Transverse colon (tissue), 4 donors: ENCODE data around the gene ZNF768. TPM values are rescaled to one million over a fixed set of nuclear protein-coding genes. Genes with fewer than 3 reads are reported as not detected.

ENCODE experiments used
- DNase-seq: peaks from one replicate; pipeline ENCODE4 v3.0.0-alpha.2; 2019
- H3K27ac ChIP-seq, 4 donors: fragments of 200-600 bp; sonication (generic); 2 replicates each; pipeline ENCODE4 v1.5.1; 2016 to 2018; ENCODE audit warnings: inconsistent platforms in 4 of 4
- H3K27me3 ChIP-seq: fragments of 200-600 bp; sonication (generic); 2 replicates; pipeline ENCODE4 v1.5.1; 2017; ENCODE audit warnings: inconsistent platforms
- H3K36me3 ChIP-seq, 4 donors: fragments of 200-600 bp; sonication (generic); 2 replicates each; pipeline ENCODE4 v1.5.1; 2017 to 2019; ENCODE audit warnings: inconsistent platforms in 4 of 4
- H3K4me1 ChIP-seq, 4 donors: fragments of 200-600 bp; sonication (generic); 2 replicates each; pipeline ENCODE4 v1.5.1; 2017 to 2020; ENCODE audit warnings: inconsistent platforms in 4 of 4
- H3K4me3 ChIP-seq, 4 donors: fragments of 200-600 bp; sonication (generic); 1 replicate in 1 of 4; 2 replicates in 3 of 4; pipeline versions ENCODE4 v1.5.1 to v1.6.1; 2017 to 2019; ENCODE audit warnings: inconsistent platforms in 4 of 4
- H3K9me3 ChIP-seq, 2 donors: fragments of 200-600 bp; sonication (generic); 2 replicates each; pipeline ENCODE4 v1.5.1; 2017 to 2019; ENCODE audit warnings: inconsistent platforms in 2 of 2
- EP300 ChIP-seq: sonication (generic); formaldehyde crosslinking; IDR thresholded peaks from one replicate; pipeline ENCODE4 v1.6.1; 2017; ENCODE audit warnings: antibody characterized with exemption, low read depth
- POLR2A ChIP-seq: fragments of 450-650 bp; IDR thresholded peaks from one replicate; pipeline ENCODE4 v1.6.1; 2016; ENCODE audit warnings: antibody characterized with exemption, mild to moderate bottlenecking, moderate library complexity
- POLR2AphosphoS5 ChIP-seq, 3 donors: sonication (generic); formaldehyde crosslinking; IDR thresholded peaks; one replicate each; pipeline ENCODE4 v1.6.1; 2016; ENCODE audit warnings: antibody characterized with exemption in 3 of 3
- WGBS, 2 donors: methylation state at CpG; one replicate each; pipeline ENCODE4 v1.1.5; 2018; ENCODE audit warnings: low coverage in 1 of 2; 5-methylcytosine and 5-hydroxymethylcytosine counted together
- in situ Hi-C, 4 donors: fragments of 200-750 bp; cut with MboI; loops; one replicate each; pipeline versions ENCODE4 v1.15.0 to v1.15.1; 2017; ENCODE audit warnings: low sequenced_read_pairs in 3 of 4, low pct_ligation_motif_present in 1 of 4, low pct_unique_long_range_greater_than_20kb in 1 of 4
- intact Hi-C: fragments of 100-400 bp; cut with DNase I; formaldehyde crosslinking; loops from one replicate; pipeline ENCODE4 v1.15.1; 2023; ENCODE audit warnings: low total_unique reads
- total RNA-seq, 4 donors: library from RNA; depleted of rRNA; stranded (reverse); fragments of >200 nt; gene quantifications; one replicate each; pipeline ENCODE4 v1.1.0, GENCODE V29; 2016
- TF ChIP-seq, protein P1 (sequence below), 5 experiments: fragments of 200-600 bp in 3 of 5; fragments of 450-650 bp in 2 of 5; sonication (generic) in 3 of 5; IDR thresholded peaks; 1 replicate in 2 of 5; 2 replicates in 3 of 5; pipeline ENCODE4 v1.5.1; 2016 to 2017; ENCODE audit warnings: antibody characterized with exemption in 5 of 5, inconsistent platforms in 3 of 5, mild to moderate bottlenecking in 2 of 5, moderate library complexity in 1 of 5

Gene ZNF768
- total RNA-seq, 4 donors from 2014 or later = 54.7 to 116 (median 74.9) TPM

DNA sequence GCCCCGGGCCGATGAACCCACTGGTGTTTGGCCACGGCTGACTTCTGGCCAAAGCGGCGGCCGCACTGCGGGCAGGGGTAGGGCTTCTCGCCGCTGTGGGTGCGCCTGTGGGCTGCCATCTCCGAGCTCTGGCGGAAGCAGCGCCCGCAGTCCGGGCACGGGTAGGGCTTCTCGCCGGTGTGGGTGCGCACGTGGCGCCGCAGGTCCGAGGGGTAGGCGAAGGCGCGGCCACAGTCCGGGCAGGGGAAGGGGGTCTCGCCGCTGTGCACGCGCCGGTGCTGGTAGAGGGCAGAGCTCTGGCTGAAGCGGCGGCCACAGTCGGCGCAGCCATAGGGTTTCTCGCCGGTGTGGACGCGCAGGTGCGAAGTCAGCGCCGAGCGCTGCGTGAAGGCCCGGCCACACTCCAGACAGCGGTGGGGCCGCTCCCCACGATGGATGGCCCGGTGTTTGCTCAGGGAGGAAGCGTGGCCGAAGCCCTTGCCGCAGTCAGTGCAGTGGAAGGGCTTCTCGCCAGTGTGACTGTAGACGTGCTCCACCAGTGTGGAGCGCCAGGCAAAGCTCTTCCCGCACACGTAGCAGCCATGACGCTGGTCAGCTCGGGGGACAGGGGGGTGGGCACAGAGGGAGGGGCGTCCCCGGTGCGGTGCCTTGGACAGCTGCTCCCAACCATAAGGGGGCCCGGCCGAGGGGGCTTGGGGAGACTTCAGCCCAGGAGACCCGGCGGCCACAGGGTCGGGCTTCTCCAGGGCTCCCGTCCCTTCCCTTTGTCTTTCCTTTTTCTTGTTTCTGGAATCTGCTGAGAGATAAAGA is 29.2 kb upstream of the ZNF768 start:
- peak overlapping the region in 1 of 4 donors; percentile 68 for H3K4me3 ChIP-seq
- intact Hi-C loops = no loop called here

DNA sequence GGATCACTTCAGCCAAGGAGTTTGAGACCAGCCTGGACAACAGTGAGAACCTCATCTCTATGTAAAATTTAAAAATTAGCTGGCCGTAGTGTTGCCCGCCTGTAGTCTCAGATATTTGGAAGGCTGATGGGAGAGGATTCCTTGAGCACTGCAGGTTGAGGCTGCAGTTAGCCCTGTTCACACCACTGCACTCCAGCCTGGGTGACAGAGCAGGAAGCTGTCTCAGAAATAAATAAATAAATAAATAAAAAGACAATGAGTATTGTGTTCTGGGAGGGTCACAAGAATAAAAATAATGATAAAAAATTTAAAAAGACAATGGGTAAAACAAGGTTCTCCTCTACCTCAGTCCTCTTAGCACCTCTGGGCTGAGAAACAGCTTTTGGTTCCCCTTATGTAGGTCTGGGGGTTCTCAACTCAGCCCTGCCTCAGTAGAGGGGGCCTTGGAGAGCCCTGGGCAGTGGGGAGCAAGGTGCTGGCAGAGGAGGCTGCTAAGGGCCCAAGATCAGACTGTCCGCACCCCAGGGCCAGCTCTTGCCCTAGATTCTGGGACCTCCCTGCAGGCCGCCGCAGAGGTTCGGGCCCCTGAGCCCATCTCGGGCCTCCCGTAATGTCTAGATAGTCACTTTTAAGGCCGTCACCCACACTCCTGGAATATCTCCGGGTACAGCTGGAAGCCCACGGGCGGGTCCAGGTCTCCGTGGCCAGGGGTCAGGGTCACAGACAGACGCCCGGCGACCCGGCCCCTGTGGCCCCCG is 28.4 kb upstream of the ZNF768 start:
- no peak overlapping the region for H3K27ac ChIP-seq
- H3K9me3 ChIP-seq = no peaks in the 10 kb centered on the region
- peaks cover 21 to 39% (median 28%) of the 10 kb centered on the region in 4 donors for H3K4me1 ChIP-seq
- in situ Hi-C loops (loop anchor here in 1 of 4 donors (25.0 kb wide), 1 partner anchor 117 kb away; the partner anchor contains the start of genes DCTPP1 and SEPHS2), intact Hi-C loops (no loop called here)
- peaks cover 0 to 13% (median 3%) of the 10 kb centered on the region in 4 donors for H3K36me3 ChIP-seq
- no peak for TF ChIP-seq EP300
- TF ChIP-seq, protein P1, sequence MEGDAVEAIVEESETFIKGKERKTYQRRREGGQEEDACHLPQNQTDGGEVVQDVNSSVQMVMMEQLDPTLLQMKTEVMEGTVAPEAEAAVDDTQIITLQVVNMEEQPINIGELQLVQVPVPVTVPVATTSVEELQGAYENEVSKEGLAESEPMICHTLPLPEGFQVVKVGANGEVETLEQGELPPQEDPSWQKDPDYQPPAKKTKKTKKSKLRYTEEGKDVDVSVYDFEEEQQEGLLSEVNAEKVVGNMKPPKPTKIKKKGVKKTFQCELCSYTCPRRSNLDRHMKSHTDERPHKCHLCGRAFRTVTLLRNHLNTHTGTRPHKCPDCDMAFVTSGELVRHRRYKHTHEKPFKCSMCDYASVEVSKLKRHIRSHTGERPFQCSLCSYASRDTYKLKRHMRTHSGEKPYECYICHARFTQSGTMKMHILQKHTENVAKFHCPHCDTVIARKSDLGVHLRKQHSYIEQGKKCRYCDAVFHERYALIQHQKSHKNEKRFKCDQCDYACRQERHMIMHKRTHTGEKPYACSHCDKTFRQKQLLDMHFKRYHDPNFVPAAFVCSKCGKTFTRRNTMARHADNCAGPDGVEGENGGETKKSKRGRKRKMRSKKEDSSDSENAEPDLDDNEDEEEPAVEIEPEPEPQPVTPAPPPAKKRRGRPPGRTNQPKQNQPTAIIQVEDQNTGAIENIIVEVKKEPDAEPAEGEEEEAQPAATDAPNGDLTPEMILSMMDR (IDR thresholded peaks at IDR 0.05) = no peak
- TF ChIP-seq POLR2A = no peak
- TF ChIP-seq POLR2AphosphoS5 (IDR thresholded peaks at IDR 0.05) = no peak
- WGBS, 2 donors = 94% methylated on average over 9 of the region's 18 CpGs; no CpG with 5 or more reads in 1 of the 2 donors
- H3K27me3 ChIP-seq = no peaks in the 10 kb centered on the region
- H3K4me3 ChIP-seq = no peak overlapping the region
- DNase-seq = no peak

More for the DNA sequence above, 29.2 kb upstream of the ZNF768 start:
- in situ Hi-C loops = loop anchor here in 1 of 4 donors (25.0 kb wide), 1 partner anchor 118 kb away; the partner anchor contains the start of genes DCTPP1 and SEPHS2
- Histone ChIP-seq H3K27ac (peak overlapping the region in 3 of 4 donors; percentile 91 to 96 (median 96)), H3K4me1 (peaks cover 24 to 40% (median 32%) of the 10 kb centered on the region in 4 donors), H3K9me3 (no peaks in the 10 kb centered on the region), H3K27me3 (no peaks in the 10 kb centered on the region), H3K36me3 (peaks cover 0 to 13% (median 3%) of the 10 kb centered on the region in 4 donors)
- TF ChIP-seq, protein P1 (IDR thresholded peaks at IDR 0.05) = no peak
- TF ChIP-seq POLR2A = no peak
- TF ChIP-seq POLR2AphosphoS5 (IDR thresholded peaks at IDR 0.05) = no peak
- TF ChIP-seq EP300 = no peak
- 87% methylated on average over 32 of the region's 69 CpGs; no CpG with 5 or more reads in 1 of the 2 donors for WGBS, 2 donors
- DNase-seq = no peak

DNA sequence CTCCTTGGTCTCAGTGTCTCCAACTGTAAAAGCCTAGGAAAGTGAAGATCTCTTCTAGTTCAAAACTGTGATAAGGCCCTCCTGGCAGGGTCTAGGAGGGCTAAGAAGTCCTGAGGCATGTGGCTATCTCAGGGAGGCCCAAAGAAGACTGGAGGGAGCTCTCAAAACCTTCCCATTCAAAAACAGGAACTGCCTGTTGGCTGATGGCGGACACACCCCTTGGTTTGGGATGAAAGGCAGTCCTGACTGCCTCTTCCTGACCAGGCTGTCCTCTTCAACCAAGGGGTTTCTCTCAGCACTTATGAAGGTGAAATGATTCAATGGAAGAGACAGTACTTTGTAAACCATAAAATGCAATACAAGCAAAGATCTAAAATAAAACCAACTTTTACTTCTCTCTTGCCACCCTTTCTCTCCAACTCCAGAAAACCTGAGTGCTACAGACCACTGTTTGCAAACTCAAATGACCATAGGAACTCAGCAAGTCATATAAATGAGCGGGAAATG is 27.1 kb upstream of the ZNF768 start:
- no peak for TF ChIP-seq EP300
- TF ChIP-seq, protein P1 (IDR thresholded peaks at IDR 0.05) = no peak
- TF ChIP-seq POLR2A = no peak
- no peak for TF ChIP-seq POLR2AphosphoS5 (IDR thresholded peaks at IDR 0.05)
- H3K4me3 ChIP-seq = no peak overlapping the region

More for the DNA sequence above, 27.1 kb upstream of the ZNF768 start:
- H3K27me3 ChIP-seq = no peaks in the 10 kb centered on the region
- H3K4me1 ChIP-seq = peaks cover 15 to 37% (median 30%) of the 10 kb centered on the region in 4 donors
- H3K27ac ChIP-seq = no peak overlapping the region
- intact Hi-C loops (no loop called here), in situ Hi-C loops (loop anchor here in 1 of 4 donors (25.0 kb wide), 1 partner anchor 116 kb away; the partner anchor contains the start of genes DCTPP1 and SEPHS2)
- peaks cover 0 to 13% (median 3%) of the 10 kb centered on the region in 4 donors for H3K36me3 ChIP-seq
- H3K9me3 ChIP-seq = no peaks in the 10 kb centered on the region
- no peak for DNase-seq
- 75 to 83% methylated on average over 1 to 2 of the region's 2 CpGs for WGBS, 2 donors
